Cerebellar cortex (tissue), 1 donor: ENCODE data around the gene GNG12.

ENCODE experiments used
- DNase-seq: peaks from one replicate; pipeline ENCODE4 v3.0.0-alpha.2; 2015; ENCODE audit warnings: low spot score

GNG12 gene

DNA sequence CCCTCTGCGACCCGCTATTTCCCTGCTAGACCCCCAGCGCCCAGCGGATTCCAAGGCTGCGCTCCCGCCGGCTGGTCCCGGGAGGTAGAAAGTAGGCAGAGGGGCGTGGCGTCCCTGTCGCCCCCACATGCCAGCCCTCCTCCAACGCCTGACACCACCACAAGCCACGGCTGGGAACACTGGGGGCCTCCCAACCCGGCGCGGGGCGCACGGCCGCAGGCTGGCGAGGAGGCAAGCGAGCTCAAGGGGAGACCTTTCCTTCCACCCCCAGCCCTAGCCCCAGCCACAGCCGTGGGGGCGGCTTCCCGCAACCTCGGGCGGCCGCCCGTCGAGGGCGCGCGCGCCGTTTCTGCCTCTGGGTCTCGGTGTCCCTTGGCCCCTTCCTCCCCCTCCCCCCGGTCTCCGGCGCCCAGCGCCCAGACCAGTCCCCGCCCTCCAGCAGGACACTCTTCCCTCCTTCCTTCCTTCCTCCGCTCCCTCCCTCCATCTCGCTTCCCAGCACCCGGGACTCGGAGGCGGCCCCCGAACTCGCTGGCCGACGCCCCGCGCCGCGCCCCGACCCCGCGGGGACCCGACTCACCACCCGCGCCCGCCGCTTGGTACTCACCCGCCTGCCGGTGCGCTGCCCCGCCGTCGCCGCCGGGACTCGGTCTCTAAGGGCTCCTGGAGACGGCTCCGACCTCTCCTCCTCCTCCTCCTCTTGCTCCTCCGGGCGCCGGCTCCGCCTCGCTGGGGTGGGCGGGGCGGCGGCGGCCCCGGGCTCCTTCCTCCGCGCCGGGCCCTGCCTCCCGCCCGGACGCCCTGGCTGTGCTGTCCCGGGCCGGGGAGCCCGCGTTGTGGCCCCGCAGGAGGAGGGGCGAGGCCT is at the start of gene GNG12:
Gene GNG12, minus strand, starts transcription at position 731 of the 865 bp plus-strand sequence. CDS start 125,781 bp downstream, outside the sequence.
- no peak for DNase-seq

GRCh38 chr1:67882196-67882958 is 49.1 kb upstream of the GNG12 start:
- no peak for DNase-seq

DNA sequence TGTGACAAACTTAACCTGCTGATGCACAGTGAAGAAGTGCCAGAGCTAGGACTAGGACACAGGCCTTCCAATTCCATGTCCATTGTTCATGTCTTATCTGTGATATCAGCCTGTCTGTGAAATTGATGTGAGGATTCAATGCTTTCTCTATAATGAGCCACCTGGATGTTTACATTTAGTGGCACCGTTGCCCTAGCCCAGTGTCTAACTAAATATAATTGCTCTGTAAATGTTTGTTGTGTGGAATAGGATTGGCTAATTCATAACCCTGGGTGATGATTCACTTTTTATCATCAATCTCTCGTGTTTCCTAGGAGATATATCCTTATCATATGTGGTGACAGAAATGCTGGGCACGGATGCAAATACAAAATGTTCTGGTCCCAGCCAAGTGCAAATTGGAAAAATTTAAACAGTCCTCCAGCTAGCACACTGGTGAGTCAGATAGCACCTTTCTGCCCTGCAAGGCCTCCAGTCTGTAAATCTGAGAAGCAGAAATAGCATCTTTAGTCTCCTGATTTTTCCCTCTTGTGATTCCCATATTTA is 46.9 kb upstream of the GNG12 start:
- no peak for DNase-seq

- DNase-seq: no peak
Observed at GRCh38 chr1:67879485-67879884, 46.2 kb upstream of the GNG12 start.

DNA sequence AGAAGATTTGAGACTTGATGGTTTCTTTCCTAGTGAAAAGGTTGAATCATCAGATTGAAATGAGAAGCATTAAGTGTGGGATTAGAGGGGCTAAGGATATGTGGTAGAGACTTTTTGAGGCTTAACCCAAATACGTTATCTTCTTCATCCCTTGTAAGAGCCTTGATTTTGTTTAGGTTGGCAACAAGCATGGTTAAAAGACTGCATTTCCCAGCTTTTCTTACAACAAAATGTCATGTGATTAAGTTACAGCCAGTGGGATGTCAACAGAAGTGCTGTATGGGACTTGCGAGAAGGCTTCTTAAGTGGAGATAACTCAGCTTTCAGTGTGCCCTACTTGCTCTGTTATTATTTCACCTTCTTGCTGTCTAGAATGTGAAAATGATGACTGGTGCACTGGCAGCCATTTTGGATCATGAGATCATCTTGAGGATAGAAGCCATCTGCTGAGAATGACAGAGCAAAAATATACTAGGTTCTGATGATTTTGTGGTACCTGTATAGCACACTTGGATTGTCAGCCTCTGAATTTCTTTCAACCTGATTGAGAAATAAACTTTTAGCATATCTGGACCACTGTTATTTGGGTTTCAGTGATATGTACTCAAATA is 41.3 kb upstream of the GNG12 start:
- DNase-seq: no peak

DNA sequence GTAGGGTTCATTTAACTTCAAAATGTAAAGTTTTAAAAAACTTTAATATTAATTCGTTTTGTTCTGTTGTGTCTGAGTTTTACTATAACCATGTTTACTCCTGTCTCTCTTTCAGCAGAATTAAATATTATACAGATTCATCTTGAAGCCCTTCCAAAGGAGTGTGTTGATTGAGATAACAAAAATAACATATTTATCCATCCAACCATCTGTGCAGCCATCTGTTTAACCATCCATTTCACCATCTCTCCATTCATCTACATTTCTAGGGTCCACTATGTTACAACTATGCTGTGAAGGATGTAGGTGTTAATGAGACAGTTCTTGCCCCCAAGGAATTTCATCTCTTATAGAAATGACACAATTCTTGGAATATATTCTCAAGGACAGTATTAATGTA is 36.0 kb upstream of the GNG12 start:
- peak; percentile 61 for DNase-seq

GRCh38 chr1:67863637-67864036 is 30.4 kb upstream of the GNG12 start:
- peak; percentile 51 for DNase-seq

DNA sequence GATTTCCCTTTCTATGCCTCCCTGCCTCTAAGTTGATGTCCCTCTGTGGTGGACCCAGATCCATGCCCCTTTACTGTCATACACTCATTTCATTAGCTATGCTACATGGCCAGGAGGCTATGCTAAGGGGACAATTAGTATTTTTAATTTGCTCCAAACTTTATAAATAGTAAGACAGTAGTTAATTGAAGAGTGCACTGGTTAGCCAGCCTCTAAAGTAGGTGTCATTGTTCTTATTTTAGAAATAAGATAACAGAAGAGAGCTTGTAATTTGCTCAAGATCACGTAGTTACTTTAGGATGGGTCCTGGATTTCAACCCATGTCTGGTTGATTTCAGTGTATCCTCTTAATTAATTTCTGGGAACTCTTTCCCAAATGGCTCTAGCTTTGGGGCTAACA is 29.4 kb upstream of the GNG12 start:
- DNase-seq: no peak

DNA sequence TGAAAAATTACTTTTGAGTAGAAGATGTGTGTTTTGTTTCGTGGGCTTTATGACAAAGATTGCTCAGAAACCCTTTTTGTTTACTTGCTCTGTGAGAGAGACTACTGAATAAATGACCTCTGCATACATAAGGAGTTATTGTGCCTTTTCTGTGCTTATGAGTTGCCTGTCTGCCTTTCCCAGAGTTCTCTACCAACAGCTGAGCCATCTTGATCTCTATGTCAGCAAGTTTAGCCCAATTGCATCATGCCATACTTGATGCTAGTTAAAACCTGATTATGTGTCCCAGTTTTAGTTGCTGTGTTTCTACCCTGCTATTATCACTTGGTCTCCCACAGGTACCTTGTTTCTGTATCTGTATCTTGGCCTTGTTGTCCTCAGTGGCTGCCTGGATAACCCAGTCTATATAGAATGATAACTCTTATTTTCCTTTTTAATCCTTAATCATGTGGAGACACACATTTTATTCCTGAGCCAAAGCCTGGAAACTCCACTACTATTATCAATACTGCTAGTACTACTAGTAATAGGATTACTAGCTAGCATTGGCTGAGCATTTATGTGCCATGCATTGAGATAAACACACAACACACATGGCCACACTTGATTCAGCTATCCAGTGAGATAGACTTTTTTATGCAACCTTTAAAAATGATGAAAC is 28.7 kb upstream of the GNG12 start:
- no peak for DNase-seq

DNA sequence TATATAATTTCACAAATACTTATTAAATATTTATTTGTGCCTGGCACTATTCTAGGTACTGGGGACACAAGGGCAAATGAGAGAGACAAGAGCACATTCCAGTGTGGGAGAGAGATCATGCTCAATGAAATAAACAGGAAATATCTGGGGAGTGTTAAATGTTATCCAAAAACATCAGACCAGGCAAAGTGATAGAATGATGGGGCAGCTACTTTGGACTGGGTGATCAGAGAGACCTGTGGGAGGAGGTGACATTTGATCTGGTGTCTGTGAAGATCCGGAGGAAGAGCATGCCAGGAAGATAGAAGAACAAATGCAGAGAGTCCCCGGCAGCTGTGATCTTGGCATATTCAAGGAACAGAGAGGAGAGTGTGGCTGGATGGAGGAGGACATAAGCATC is 27.5 kb upstream of the GNG12 start:
- DNase-seq: no peak

GRCh38 chr1:67856921-67857320 is 23.7 kb upstream of the GNG12 start:
- no peak for DNase-seq

GRCh38 chr1:67855961-67856360 is 22.7 kb upstream of the GNG12 start:
- no peak for DNase-seq

DNA sequence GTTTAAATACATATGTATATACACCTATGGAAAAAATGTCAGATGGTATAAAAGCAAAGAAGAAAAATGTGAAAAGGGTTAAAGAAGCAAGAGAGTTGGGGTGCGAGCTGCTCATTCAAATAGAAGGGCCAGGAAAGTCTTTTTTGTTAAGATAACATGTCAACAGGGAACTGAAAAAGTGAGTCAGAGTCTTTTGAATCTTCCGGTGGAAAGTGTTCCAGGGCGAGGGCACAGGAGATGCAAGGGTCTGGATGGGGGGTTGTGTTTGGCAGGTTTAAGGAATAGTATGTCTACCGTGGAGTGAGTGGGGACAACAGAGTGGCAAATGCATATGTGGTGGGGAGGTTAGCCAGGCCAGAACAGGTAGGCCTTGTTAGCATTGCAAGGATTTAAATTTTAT is 22.2 kb upstream of the GNG12 start:
- no peak for DNase-seq

DNA sequence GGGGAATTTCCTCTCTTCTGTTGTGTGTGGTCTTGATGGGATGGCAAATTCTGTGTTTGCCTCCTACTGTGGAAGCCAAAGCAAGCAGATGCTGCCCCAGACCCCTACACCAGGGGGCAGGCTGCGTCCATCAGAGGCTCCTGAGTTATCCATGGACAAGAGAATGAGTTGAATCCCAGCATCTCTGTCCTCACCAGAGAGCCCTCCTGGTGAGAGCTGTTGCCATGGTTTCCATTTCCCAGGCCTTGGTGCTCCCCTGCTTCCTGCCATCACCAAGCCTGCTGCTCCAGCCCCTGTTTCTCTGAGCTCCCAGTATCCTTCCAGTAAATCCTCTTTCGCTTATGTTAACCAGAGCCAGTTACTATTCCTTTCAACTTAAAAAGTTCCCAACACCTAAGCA is 20.4 kb upstream of the GNG12 start:
- peak; percentile 51 for DNase-seq

DNA sequence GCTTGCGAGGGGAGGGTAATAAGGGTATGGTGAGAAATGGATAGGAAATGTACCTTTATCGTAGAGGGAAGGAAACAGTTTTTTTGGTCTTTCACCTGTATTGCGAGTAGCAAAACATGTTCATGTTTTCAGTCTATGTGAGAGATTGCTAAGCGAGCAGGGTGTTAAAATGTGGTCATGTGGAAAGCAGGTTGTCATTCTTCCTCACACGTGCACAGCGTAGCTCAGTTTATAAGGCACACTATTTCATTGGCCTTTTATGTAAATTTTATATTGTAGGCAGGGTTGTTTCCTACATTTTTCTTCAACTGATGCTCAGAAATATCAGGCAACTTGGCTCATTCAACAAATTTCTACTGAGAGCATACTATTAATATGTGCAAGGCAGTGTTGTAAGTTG is 18.5 kb upstream of the GNG12 start:
- DNase-seq: no peak

DNA sequence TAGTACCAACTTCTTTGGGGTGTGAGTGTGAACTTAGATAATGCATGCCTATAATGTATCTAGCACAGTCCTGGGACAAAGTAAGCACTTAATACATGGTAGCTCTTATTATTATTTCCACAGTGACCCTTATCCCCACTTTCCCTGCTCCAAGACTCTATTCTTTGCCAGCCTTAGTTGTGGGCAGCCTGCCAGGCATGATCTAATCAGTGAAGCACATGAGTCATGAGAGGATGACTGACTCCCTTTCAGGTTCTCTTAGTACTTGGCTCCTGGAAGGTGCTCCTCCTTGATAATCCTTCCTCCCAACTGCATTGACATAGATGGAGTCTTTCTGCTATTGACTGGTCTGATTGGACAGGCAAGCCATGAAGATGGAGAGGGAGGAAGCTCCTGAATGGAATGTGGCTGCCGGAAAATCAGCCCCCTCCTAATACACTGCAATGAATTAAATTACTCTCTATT is 17.4 kb upstream of the GNG12 start:
- no peak for DNase-seq

- peak; percentile 28 for DNase-seq
Observed at GRCh38 chr1:67850151-67850551, 16.9 kb upstream of the GNG12 start.

GRCh38 chr1:67847466-67847865 is 14.2 kb upstream of the GNG12 start:
- DNase-seq: no peak

DNA sequence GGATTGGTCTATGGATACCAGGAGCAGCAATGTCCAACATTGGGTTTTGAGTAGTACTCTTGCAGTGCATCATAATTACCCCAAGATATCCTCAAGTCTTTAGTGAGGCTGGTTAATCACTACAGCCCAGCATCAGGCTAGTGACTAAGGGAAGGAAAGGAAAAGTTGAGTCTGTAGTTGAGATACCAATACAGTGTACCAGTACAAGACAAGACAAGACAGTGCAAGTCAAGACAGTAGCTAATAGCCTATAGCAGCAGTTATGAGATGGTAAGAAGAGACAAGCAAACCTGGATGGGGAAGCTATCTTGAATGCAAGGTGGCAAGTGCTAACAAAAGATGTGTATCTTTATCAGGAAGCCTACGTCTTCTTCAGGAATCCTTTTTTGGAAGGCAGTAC is 13.3 kb upstream of the GNG12 start:
- DNase-seq: no peak

GRCh38 chr1:67844988-67845387 is 11.7 kb upstream of the GNG12 start:
- no peak for DNase-seq

DNA sequence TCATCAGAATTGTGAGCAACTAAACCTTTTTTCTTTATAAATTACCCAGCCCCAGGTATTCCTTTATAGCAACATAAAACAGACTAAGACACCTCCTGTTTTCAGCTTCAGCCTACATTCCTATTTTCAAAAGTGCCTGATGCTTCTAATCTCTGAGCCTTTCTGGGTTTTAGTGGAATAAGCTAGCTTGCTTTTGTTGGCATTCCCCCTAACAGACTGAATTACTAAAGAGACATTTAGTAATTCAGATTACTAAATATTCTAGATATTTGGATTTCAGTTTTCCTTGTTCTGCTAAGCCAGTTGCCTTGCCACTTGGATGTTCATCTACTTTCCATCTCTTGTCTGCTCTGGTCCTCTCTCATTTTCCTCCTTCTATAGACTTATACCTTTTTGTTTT is 10.5 kb upstream of the GNG12 start:
- no peak for DNase-seq

DNA sequence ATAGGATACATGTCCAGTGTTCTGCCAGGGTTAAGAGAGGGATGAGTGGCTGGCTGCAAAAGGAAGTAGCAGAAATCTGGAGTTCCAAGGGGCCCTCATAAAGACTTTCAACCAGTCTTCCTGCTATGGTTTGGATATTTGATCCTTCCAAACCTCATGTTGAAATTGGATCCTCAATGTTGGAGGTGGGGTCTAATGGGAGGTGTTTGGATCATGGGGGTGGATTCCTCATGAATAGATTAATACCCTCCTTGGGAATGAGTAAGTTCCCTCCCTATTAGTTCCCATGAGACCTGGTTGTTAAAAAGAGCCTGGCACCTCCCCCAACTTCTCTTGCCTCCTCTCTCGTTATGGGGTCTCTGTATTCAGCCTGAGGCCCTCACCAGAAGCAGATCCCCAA is 10.1 kb upstream of the GNG12 start:
- DNase-seq: no peak
